H1 (cell line): ENCODE data around the gene B9D1. TPM values are rescaled to one million over a fixed set of nuclear protein-coding genes. Genes with fewer than 3 reads are reported as not detected.

ENCODE experiments used
- BRCA1 ChIP-seq: IDR thresholded peaks from 2 replicates; pipeline ENCODE4 v1.6.1; 2012; ENCODE audit warnings: low read depth, low read length, improper control_type of control experiment
- FOSL1 ChIP-seq: IDR thresholded peaks from 2 replicates; pipeline ENCODE4 v1.6.1; 2011; ENCODE audit warnings: mild to moderate bottlenecking, low read depth, low read length, moderate library complexity; ENCODE audit not compliant: insufficient read depth
- GABPA ChIP-seq: IDR thresholded peaks from 2 replicates; pipeline ENCODE4 v1.6.1; 2011; ENCODE audit warnings: mild to moderate bottlenecking, low read length, moderate library complexity, borderline replicate concordance; ENCODE audit not compliant: insufficient read depth
- SAP30 ChIP-seq: fragments of 300-600 bp; sonication (generic); IDR thresholded peaks from 2 replicates; pipeline ENCODE4 v1.7.1; 2012; ENCODE audit warnings: low read length, moderate library complexity, mild to moderate bottlenecking, inconsistent platforms; ENCODE audit not compliant: insufficient read depth, insufficient replicate concordance
- polyA plus RNA-seq, 7 experiments: library from polyadenylated mRNA; depleted of rRNA in 3 of 7; stranded (reverse) in 5 of 7; unstranded in 2 of 7; fragments of >200 nt in 5 of 7; fragments of 200-250 nt in 2 of 7; gene quantifications; 1 replicate in 5 of 7; 2 replicates in 1 of 7; 4 replicates in 1 of 7; pipeline versions ENCODE4 v1.2.1 to v1.2.3, GENCODE V29; 2011 to 2013; ENCODE audit warnings: missing spikeins in 2 of 7, mixed read lengths in 2 of 7
- total RNA-seq: library from RNA; stranded (reverse); fragmentation: NEBNext Ultra II Directional; extraction: Animal tissue kit (Norgen Biotek cat#: 25700); gene quantifications from 2 replicates; pipeline ENCODE4 v1.2.1, GENCODE V29; 2021
- TF ChIP-seq, protein P1 (sequence below): IDR thresholded peaks from 2 replicates; pipeline ENCODE4 v1.6.1; 2012; ENCODE audit warnings: inconsistent platforms
- TF ChIP-seq, protein P2 (sequence below): fragments of 300-600 bp; sonication (generic); IDR thresholded peaks from 2 replicates; pipeline ENCODE4 v1.7.1; 2012; ENCODE audit warnings: low read length, moderate library complexity, mild to moderate bottlenecking, inconsistent platforms; ENCODE audit not compliant: insufficient replicate concordance

The B9D1 gene
- total and polyA plus RNA-seq, 2 of the 8 experiments (the other 6 are each of a cell fraction or from before 2014, with no cell fraction given), result 24.6 to 65.7 TPM

DNA sequence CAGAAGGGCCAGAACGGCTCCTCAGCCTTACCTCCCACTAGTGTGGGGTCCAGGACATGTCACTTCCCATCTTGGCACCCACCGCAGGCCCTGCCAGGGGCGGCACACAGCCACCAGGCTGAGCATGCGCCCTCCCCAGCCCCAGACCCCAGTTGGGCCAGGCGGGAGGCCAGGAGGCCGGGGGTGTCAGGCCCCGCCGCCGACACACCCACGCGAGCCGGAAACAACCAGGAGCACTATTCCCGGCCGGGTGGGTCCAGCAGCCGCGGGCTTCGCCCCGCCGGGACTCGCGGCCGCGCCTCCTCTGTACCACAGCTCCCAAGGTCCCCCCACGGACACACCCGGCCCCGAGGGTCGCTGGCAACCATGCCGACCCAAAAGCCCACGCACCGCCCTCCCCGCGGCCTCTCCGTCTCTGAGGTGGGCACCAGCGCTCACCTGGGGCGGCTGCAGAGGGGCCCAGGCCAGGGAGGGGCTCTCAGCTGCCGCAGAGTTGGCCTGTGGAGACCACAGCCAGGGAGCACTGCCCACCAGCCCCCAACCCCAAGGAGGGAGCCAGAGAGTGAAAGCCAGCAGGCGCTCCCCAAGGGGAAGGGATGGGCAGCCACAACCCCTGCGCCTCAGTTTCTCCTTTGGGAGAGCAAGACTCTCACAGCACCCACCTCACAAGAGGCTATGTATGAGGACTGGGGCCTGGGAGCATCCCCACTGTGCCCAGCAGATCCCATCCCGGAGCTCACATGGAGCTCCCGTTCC, 18.0 kb downstream of the B9D1 start (continued):
- TF ChIP-seq FOSL1 (no peak), GABPA (no peak), SAP30 (no peak), BRCA1 (no peak)
- TF ChIP-seq, protein P1, sequence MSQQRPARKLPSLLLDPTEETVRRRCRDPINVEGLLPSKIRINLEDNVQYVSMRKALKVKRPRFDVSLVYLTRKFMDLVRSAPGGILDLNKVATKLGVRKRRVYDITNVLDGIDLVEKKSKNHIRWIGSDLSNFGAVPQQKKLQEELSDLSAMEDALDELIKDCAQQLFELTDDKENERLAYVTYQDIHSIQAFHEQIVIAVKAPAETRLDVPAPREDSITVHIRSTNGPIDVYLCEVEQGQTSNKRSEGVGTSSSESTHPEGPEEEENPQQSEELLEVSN, result no peak
- TF ChIP-seq, protein P2, sequence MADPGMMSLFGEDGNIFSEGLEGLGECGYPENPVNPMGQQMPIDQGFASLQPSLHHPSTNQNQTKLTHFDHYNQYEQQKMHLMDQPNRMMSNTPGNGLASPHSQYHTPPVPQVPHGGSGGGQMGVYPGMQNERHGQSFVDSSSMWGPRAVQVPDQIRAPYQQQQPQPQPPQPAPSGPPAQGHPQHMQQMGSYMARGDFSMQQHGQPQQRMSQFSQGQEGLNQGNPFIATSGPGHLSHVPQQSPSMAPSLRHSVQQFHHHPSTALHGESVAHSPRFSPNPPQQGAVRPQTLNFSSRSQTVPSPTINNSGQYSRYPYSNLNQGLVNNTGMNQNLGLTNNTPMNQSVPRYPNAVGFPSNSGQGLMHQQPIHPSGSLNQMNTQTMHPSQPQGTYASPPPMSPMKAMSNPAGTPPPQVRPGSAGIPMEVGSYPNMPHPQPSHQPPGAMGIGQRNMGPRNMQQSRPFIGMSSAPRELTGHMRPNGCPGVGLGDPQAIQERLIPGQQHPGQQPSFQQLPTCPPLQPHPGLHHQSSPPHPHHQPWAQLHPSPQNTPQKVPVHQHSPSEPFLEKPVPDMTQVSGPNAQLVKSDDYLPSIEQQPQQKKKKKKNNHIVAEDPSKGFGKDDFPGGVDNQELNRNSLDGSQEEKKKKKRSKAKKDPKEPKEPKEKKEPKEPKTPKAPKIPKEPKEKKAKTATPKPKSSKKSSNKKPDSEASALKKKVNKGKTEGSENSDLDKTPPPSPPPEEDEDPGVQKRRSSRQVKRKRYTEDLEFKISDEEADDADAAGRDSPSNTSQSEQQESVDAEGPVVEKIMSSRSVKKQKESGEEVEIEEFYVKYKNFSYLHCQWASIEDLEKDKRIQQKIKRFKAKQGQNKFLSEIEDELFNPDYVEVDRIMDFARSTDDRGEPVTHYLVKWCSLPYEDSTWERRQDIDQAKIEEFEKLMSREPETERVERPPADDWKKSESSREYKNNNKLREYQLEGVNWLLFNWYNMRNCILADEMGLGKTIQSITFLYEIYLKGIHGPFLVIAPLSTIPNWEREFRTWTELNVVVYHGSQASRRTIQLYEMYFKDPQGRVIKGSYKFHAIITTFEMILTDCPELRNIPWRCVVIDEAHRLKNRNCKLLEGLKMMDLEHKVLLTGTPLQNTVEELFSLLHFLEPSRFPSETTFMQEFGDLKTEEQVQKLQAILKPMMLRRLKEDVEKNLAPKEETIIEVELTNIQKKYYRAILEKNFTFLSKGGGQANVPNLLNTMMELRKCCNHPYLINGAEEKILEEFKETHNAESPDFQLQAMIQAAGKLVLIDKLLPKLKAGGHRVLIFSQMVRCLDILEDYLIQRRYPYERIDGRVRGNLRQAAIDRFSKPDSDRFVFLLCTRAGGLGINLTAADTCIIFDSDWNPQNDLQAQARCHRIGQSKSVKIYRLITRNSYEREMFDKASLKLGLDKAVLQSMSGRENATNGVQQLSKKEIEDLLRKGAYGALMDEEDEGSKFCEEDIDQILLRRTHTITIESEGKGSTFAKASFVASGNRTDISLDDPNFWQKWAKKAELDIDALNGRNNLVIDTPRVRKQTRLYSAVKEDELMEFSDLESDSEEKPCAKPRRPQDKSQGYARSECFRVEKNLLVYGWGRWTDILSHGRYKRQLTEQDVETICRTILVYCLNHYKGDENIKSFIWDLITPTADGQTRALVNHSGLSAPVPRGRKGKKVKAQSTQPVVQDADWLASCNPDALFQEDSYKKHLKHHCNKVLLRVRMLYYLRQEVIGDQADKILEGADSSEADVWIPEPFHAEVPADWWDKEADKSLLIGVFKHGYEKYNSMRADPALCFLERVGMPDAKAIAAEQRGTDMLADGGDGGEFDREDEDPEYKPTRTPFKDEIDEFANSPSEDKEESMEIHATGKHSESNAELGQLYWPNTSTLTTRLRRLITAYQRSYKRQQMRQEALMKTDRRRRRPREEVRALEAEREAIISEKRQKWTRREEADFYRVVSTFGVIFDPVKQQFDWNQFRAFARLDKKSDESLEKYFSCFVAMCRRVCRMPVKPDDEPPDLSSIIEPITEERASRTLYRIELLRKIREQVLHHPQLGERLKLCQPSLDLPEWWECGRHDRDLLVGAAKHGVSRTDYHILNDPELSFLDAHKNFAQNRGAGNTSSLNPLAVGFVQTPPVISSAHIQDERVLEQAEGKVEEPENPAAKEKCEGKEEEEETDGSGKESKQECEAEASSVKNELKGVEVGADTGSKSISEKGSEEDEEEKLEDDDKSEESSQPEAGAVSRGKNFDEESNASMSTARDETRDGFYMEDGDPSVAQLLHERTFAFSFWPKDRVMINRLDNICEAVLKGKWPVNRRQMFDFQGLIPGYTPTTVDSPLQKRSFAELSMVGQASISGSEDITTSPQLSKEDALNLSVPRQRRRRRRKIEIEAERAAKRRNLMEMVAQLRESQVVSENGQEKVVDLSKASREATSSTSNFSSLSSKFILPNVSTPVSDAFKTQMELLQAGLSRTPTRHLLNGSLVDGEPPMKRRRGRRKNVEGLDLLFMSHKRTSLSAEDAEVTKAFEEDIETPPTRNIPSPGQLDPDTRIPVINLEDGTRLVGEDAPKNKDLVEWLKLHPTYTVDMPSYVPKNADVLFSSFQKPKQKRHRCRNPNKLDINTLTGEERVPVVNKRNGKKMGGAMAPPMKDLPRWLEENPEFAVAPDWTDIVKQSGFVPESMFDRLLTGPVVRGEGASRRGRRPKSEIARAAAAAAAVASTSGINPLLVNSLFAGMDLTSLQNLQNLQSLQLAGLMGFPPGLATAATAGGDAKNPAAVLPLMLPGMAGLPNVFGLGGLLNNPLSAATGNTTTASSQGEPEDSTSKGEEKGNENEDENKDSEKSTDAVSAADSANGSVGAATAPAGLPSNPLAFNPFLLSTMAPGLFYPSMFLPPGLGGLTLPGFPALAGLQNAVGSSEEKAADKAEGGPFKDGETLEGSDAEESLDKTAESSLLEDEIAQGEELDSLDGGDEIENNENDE, result no peak
